Neural cell (in vitro differentiated cells): ENCODE measurements around the gene POU6F2. TPM values are rescaled to one million over a fixed set of nuclear protein-coding genes. Genes with fewer than 3 reads are reported as not detected.

Source experiments
- H2AFZ ChIP-seq: fragments of 200-600, 300-800 bp; sonication (generic), shearing (Covaris generic); 2 replicates; pipeline ENCODE4 v1.6.0; 2014; ENCODE audit warnings: low read depth, mild to moderate bottlenecking, antibody characterized with exemption, low read length, moderate library complexity
- H3F3A ChIP-seq: fragments of 200-600 bp; shearing (Covaris generic); 2 replicates; pipeline ENCODE4 v1.6.1; 2016; ENCODE audit warnings: mild to moderate bottlenecking, moderate library complexity, mixed read lengths, antibody characterized with exemption, low read length; ENCODE audit not compliant: insufficient read depth, poor library complexity, severe bottlenecking
- H3K27ac ChIP-seq: fragments of 200-600, 300-800 bp; sonication (generic), shearing (Covaris generic); 2 replicates; pipeline ENCODE4 v1.5.1; 2014; ENCODE audit warnings: mild to moderate bottlenecking, low read length, moderate library complexity
- H3K27me3 ChIP-seq: fragments of 300-800, 200-600 bp; sonication (generic), shearing (Covaris generic); 2 replicates; pipeline ENCODE4 v1.6.0; 2014; ENCODE audit warnings: mild to moderate bottlenecking, low read depth, low read length, moderate library complexity; ENCODE audit not compliant: insufficient read depth
- H3K36me3 ChIP-seq: fragments of 300-800, 200-600 bp; sonication (generic), shearing (Covaris generic); 2 replicates; pipeline ENCODE4 v1.5.1; 2014; ENCODE audit warnings: mild to moderate bottlenecking, antibody characterized with exemption, low read length, moderate library complexity; ENCODE audit not compliant: insufficient read depth
- H3K4me2 ChIP-seq: fragments of 300-800, 200-600 bp; sonication (generic), shearing (Covaris generic); 2 replicates; pipeline ENCODE4 v1.6.0; 2014; ENCODE audit warnings: mild to moderate bottlenecking, low read length
- H3K4me3 ChIP-seq: fragments of 300-800, 200-600 bp; sonication (generic), shearing (Covaris generic); 2 replicates; pipeline ENCODE4 v1.5.1; 2014; ENCODE audit warnings: mild to moderate bottlenecking, low read length, moderate library complexity
- H3K79me2 ChIP-seq: fragments of 200-600 bp; shearing (Covaris generic); replicated peaks from 2 replicates; pipeline ENCODE4 v1.6.0; 2014; ENCODE audit warnings: mild to moderate bottlenecking, low read length, moderate library complexity; ENCODE audit not compliant: insufficient read depth
- H3K9ac ChIP-seq: fragments of 300-800, 200-600 bp; sonication (generic), shearing (Covaris generic); 2 replicates; pipeline ENCODE4 v1.6.1; 2016; ENCODE audit warnings: mild to moderate bottlenecking, low read length, mixed read lengths
- H3K9me2 ChIP-seq: fragments of 200-600 bp; shearing (Covaris generic); 2 replicates; pipeline ENCODE4 v1.6.1; 2016; ENCODE audit warnings: mild to moderate bottlenecking, low read length, mixed read lengths; ENCODE audit not compliant: insufficient read depth
- H3K9me3 ChIP-seq: fragments of 200-600, 300-800 bp; sonication (generic), shearing (Covaris generic); 2 replicates; pipeline ENCODE4 v1.6.1; 2016; ENCODE audit warnings: mild to moderate bottlenecking, mixed run types, low read length, moderate library complexity, mixed read lengths
- H4K20me1 ChIP-seq: fragments of 200-600 bp; shearing (Covaris generic); 2 replicates; pipeline ENCODE4 v1.6.1; 2016; ENCODE audit warnings: mild to moderate bottlenecking, mixed run types; ENCODE audit not compliant: insufficient read depth
- CTCF ChIP-seq: fragments of 450-650 bp; IDR thresholded peaks from 2 replicates; pipeline ENCODE4 v1.5.1; 2014; ENCODE audit warnings: antibody characterized with exemption, mild to moderate bottlenecking, moderate library complexity; ENCODE audit not compliant: poor library complexity, severe bottlenecking
- EP300 ChIP-seq: fragments of 450-650 bp; conservative IDR thresholded peaks from 2 replicates; pipeline ENCODE4 v1.6.1; 2014; ENCODE audit warnings: antibody characterized with exemption, mild to moderate bottlenecking, moderate library complexity; ENCODE audit not compliant: poor library complexity, severe bottlenecking
- EZH2 ChIP-seq: fragments of 200-600, 300-800 bp; shearing (Covaris generic), sonication (generic); IDR thresholded peaks from 2 replicates; pipeline ENCODE4 v1.6.1; 2014; ENCODE audit warnings: antibody characterized with exemption, low read length, borderline replicate concordance, mild to moderate bottlenecking; ENCODE audit not compliant: insufficient read depth, poor library complexity, severe bottlenecking
- MXI1 ChIP-seq: fragments of 450-650 bp; conservative IDR thresholded peaks from 2 replicates; pipeline ENCODE4 v1.6.1; 2014; ENCODE audit warnings: antibody characterized with exemption, mild to moderate bottlenecking; ENCODE audit not compliant: poor library complexity, severe bottlenecking
- POLR2AphosphoS5 ChIP-seq: IDR thresholded peaks from 2 replicates; pipeline ENCODE4 v1.6.1; 2012
- RAD21 ChIP-seq: fragments of 450-650 bp; conservative IDR thresholded peaks from 2 replicates; pipeline ENCODE4 v1.6.1; 2014; ENCODE audit warnings: antibody characterized with exemption, mild to moderate bottlenecking, moderate library complexity
- REST ChIP-seq: IDR thresholded peaks from 2 replicates; pipeline ENCODE4 v1.6.1; 2012; ENCODE audit warnings: borderline replicate concordance
- SMC3 ChIP-seq: fragments of 450-650 bp; conservative IDR thresholded peaks from 2 replicates; pipeline ENCODE4 v1.6.1; 2014; ENCODE audit warnings: antibody characterized with exemption, mild to moderate bottlenecking, moderate library complexity; ENCODE audit not compliant: poor library complexity
- TAF1 ChIP-seq: IDR thresholded peaks from 2 replicates; pipeline ENCODE4 v1.6.1; 2012; ENCODE audit warnings: low read depth
- polyA plus RNA-seq: library from polyadenylated mRNA; depleted of rRNA; stranded (reverse); fragments of >200 nt; gene quantifications from 2 replicates; pipeline ENCODE4 v1.2.3, GENCODE V29; 2014

Gene POU6F2
- polyA plus RNA-seq, 1 donor from 2014 or later = 2.8 TPM

GRCh38 chr7:39465055-39465929 is 487.6 kb downstream of the POU6F2 start:
- no peak overlapping the region for H3K4me3 ChIP-seq
- H2AFZ ChIP-seq = no peak overlapping the region
- H3K4me2 ChIP-seq = no peak overlapping the region
- TF ChIP-seq MXI1 (no peak), POLR2AphosphoS5 (no peak), SMC3 (peak; percentile 97), CTCF (peak; percentile 85), RAD21 (peak; percentile 95)
- no peaks in the 10 kb centered on the region for H3K9me2 ChIP-seq
- no peaks in the 10 kb centered on the region for H4K20me1 ChIP-seq
- no peak overlapping the region for H3K9ac ChIP-seq
- no peak overlapping the region for H3K27ac ChIP-seq
- H3F3A ChIP-seq = no peaks in the 10 kb centered on the region
- H3K79me2 ChIP-seq = no peaks in the 10 kb centered on the region
- no peaks in the 10 kb centered on the region for H3K27me3 ChIP-seq
- H3K36me3 ChIP-seq = no peaks in the 10 kb centered on the region
- no peaks in the 10 kb centered on the region for H3K9me3 ChIP-seq

- Histone ChIP-seq H3K36me3 (no peaks in the 10 kb centered on the region), H4K20me1 (no peaks in the 10 kb centered on the region), H3K27me3 (no peaks in the 10 kb centered on the region), H3K9me2 (no peaks in the 10 kb centered on the region), H3K27ac (no peak overlapping the region), H3K9me3 (no peaks in the 10 kb centered on the region), H3K9ac (no peak overlapping the region), H3F3A (no peaks in the 10 kb centered on the region), H3K4me3 (no peak overlapping the region), H2AFZ (no peak overlapping the region), H3K79me2 (no peaks in the 10 kb centered on the region), H3K4me2 (no peak overlapping the region)
- TF ChIP-seq REST = no peak
- no peak for TF ChIP-seq EZH2
- TF ChIP-seq EP300 = no peak
- no peak for TF ChIP-seq CTCF
- TF ChIP-seq SMC3 = no peak
- no peak for TF ChIP-seq TAF1
- no peak for TF ChIP-seq POLR2AphosphoS5
- no peak for TF ChIP-seq RAD21
- TF ChIP-seq MXI1 = no peak
These were observed 490.6 kb downstream of the POU6F2 start for GRCh38 chr7:39468261-39468660.
